ENCODE data around the gene OSTC.

The OSTC gene

GRCh38 chr4:108717386-108717785, 67.0 kb downstream of the OSTC start:
- in situ Hi-C loops (cut with HindIII; ENCODE audit: low sequenced_read_pairs), result no loop called here
- no peak for TF ChIP-seq CTCF (IDR thresholded peaks at IDR 0.05; ENCODE audit: low read depth, low read length)
- no peak overlapping the region for H3K4me3 ChIP-seq (ENCODE audit: low read depth, low read length)
- no peak for DNase-seq (ENCODE audit: low read depth, low spot score)
